ENCODE results near the gene MTG2. TPM values are rescaled to one million over a fixed set of nuclear protein-coding genes. Genes with fewer than 3 reads are reported as not detected.

MTG2 gene
- total RNA-seq, 1 donor from 2014 or later = 45.4 TPM

DNA sequence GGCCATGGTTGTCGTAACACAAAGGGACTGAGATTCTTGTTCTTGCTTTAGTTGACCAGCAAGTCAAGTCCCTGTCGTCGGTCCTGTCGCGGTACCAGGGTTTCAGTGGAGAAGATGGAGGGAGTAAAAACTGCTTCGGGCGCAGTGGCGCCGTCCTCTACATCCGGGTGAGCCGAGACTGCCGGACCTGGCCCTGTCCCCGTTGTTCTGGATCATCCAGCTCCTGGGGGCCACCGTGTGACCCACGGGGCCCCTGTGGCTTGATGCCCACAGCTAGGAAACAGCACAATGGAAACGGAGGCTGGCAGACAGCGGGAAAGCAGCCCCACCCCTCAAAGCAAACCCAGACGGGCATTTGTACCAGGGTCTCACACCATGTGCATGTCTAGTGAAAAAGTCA, 15.0 kb downstream of the MTG2 start:
- Mint-ChIP-seq H3K27ac (no peak overlapping the region), H3K9me3 (no peaks in the 10 kb centered on the region), H3K4me1 (ENCODE audit: low read depth) (no peaks in the 10 kb centered on the region), H3K27me3 (ENCODE audit: insufficient read depth) (no peaks in the 10 kb centered on the region), H3K36me3 (ENCODE audit: low read depth) (peaks cover 40% of the 10 kb centered on the region), H3K4me3 (no peak overlapping the region)
- intact Hi-C loops (cut with micrococcal nuclease) = no loop called here
- DNase-seq (ENCODE audit: low spot score) = no peak

DNA sequence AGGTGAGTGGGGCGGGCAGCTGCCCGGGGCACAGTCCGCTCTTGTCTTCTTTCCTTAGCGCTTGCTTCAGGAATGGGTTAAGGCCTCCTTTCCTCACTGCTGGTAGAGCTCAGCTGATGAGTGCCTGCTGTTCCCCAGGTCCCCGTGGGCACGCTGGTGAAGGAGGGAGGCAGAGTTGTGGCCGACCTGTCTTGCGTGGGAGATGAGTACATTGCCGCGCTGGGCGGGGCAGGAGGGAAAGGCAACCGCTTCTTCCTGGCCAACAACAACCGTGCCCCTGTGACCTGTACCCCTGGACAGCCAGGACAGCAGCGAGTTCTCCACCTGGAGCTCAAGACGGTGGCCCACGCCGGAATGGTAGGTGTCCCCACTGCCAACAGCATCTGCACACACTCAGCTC, 15.7 kb downstream of the MTG2 start:
- Mint-ChIP-seq H3K36me3 (ENCODE audit: low read depth) (peaks cover 42% of the 10 kb centered on the region), H3K27me3 (ENCODE audit: insufficient read depth) (no peaks in the 10 kb centered on the region), H3K9me3 (no peaks in the 10 kb centered on the region), H3K4me3 (no peak overlapping the region), H3K4me1 (ENCODE audit: low read depth) (no peaks in the 10 kb centered on the region), H3K27ac (no peak overlapping the region)
- intact Hi-C loops (cut with micrococcal nuclease) = no loop called here
- no peak for DNase-seq (ENCODE audit: low spot score)

DNA sequence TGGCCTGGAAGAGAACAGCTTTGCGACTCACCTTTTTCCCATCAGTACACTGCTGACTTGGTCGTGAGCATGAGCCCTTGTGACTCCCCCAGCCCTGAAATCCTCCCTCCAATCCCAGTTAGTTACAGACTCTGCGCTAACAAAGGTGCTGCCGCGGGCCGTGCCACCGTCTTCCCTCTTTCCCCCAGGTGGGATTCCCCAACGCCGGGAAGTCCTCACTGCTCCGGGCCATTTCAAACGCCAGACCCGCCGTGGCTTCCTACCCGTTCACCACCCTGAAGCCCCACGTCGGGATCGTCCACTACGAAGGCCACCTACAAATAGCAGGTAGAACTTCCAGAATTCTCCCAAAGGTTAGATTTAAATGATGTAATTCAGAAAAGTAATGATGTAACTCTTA, 16.1 kb downstream of the MTG2 start:
- no peaks in the 10 kb centered on the region for H3K4me1 Mint-ChIP-seq (ENCODE audit: low read depth)
- intact Hi-C loops (cut with micrococcal nuclease) = no loop called here
- H3K36me3 Mint-ChIP-seq (ENCODE audit: low read depth) = peaks cover 41% of the 10 kb centered on the region

DNA sequence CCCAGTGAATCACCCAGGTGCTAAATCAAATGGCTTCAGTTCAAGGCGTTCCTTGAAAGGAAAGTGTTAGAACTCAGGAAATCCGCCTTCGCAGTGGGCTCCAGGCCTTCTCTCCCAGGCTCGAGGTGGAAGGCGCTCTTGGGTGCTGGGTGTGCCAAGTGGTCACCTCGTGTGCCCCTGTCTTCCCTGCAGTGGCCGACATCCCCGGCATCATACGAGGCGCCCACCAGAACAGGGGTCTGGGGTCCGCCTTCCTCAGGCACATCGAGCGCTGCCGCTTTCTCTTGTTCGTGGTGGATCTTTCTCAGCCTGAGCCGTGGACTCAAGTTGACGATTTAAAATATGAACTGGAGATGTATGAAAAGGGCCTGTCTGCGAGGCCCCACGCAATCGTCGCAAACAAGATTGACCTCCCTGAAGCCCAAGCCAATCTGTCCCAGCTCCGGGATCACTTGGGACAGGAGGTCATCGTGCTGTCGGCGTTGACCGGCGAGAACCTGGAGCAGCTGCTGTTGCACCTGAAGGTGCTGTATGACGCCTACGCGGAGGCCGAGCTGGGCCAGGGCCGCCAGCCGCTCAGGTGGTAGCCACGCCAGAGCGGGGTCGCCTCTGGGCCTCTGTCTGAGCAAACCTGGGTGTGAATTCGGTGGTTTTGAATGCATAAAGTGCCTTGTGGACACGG, 17.8 kb downstream of the MTG2 start:
- Mint-ChIP-seq H3K4me3 (no peak overlapping the region), H3K4me1 (ENCODE audit: low read depth) (no peaks in the 10 kb centered on the region), H3K27me3 (ENCODE audit: insufficient read depth) (no peaks in the 10 kb centered on the region), H3K9me3 (no peaks in the 10 kb centered on the region), H3K36me3 (ENCODE audit: low read depth) (peaks cover 36% of the 10 kb centered on the region), H3K27ac (no peak overlapping the region)
- intact Hi-C loops (cut with micrococcal nuclease) = no loop called here
- DNase-seq (ENCODE audit: low spot score) = no peak

More for the DNA sequence above, 16.1 kb downstream of the MTG2 start:
- no peak for DNase-seq (ENCODE audit: low spot score)
- no peaks in the 10 kb centered on the region for H3K9me3 Mint-ChIP-seq
- H3K27me3 Mint-ChIP-seq (ENCODE audit: insufficient read depth) = no peaks in the 10 kb centered on the region
- no peak overlapping the region for H3K4me3 Mint-ChIP-seq
- H3K27ac Mint-ChIP-seq = no peak overlapping the region

DNA sequence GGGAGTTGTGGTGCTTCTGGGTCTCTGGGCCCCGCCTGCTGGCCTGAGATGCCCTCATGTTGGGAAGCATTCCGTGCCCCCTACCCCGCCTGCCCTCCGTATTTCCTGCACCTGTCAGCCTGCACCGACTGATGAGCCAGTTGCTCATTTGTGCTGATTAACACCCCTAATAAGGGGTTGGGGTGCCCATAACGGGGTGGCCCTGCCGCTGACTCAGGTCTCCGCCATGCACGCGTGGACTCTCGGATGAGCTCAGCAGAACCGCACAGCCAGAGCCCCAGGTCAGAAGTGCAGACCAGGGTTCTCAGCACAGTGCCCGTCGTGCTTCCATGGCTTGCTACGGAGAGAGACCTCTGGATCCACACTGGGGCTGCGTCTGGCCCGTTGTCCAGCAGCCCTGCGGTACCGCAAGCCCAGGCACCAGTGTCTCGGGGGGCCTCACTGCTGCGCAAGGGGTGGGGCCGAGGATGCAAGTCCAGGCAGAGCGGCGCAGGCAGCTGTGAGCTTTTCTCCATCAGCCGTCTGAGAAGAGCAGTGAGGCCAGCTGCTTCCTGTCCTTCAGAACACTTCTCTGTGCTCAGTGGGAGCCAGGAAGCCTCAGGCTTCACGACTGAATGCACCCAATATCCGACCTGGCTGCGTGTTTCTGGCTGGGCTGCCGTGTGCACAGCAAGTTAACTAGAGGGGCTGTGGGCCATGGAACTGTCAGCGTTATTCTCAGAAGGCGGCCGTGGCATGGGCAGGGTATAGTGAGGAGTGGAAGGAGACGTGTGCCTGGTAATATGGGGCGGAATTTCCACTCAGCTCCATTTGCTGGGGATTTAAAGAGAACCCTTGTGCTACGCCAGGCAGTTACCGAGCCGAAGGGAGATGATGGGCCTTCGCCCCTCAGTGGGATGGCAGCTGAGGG, 18.6 kb downstream of the MTG2 start:
- Mint-ChIP-seq H3K27ac (no peak overlapping the region), H3K36me3 (ENCODE audit: low read depth) (peaks cover 31% of the 10 kb centered on the region)
- intact Hi-C loops (cut with micrococcal nuclease) = no loop called here

DNA sequence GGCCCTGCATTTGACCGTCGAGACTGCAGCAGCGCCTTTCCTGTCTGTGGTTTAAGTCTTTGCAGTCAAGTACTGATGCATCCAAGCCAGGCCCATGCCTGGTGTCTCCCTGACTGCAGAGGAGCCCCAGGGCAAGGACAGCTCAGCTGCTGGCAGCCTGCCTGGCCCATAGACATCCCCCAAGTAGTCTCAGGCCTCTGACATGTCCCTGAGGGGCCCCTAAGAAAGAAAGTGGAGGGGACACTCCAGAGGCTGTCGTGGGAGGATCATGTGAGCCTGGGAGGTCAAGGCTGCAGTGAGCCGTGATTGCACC, 19.2 kb downstream of the MTG2 start:
- Mint-ChIP-seq H3K27me3 (ENCODE audit: insufficient read depth) (no peaks in the 10 kb centered on the region), H3K36me3 (ENCODE audit: low read depth) (peaks cover 31% of the 10 kb centered on the region), H3K4me1 (ENCODE audit: low read depth) (no peaks in the 10 kb centered on the region), H3K9me3 (no peaks in the 10 kb centered on the region), H3K4me3 (no peak overlapping the region), H3K27ac (no peak overlapping the region)
- DNase-seq (ENCODE audit: low spot score) = no peak
- intact Hi-C loops (cut with micrococcal nuclease) = no loop called here

More for the DNA sequence above, 18.6 kb downstream of the MTG2 start:
- no peaks in the 10 kb centered on the region for H3K27me3 Mint-ChIP-seq (ENCODE audit: insufficient read depth)
- no peaks in the 10 kb centered on the region for H3K4me1 Mint-ChIP-seq (ENCODE audit: low read depth)
- no peaks in the 10 kb centered on the region for H3K9me3 Mint-ChIP-seq
- DNase-seq (ENCODE audit: low spot score) = no peak
- H3K4me3 Mint-ChIP-seq = no peak overlapping the region

DNA sequence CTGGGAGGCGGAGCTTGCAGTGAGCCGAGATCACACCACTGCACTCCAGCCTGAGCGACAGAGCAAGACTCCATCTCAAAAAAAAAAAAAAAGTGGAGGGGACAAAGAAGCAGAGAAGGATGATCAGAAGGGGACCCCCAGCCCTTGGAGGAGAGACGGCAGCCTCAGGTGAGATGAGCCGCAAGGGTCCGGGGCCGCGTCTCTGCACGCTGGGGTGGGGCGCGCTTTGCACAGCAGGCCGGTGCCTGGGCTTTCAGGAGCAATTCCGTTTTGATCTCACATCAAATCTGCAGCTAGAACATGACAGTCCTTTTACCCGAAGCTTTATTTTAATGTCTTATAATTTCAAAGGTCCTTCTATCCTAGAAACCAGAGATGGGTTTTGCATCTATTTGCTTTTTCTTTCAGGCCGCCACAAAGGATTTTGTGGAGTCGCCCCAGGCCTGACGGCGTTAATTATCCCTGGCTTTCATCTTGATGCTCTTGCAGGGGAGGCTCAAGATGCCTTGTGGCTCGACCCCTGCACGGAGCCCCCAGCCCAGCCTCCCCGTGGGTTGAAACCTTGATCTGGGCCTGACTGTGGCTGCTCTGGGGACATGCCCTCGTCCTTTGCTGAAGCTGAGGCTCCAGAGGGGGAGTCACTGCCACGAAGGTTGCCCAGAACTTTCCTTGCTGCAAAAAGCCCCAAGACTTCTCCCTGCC, 20.0 kb downstream of the MTG2 start:
- no peak for DNase-seq (ENCODE audit: low spot score)
- no peak overlapping the region for H3K27ac Mint-ChIP-seq
- no peaks in the 10 kb centered on the region for H3K27me3 Mint-ChIP-seq (ENCODE audit: insufficient read depth)
- H3K4me3 Mint-ChIP-seq = no peak overlapping the region
- no peaks in the 10 kb centered on the region for H3K9me3 Mint-ChIP-seq
- H3K36me3 Mint-ChIP-seq (ENCODE audit: low read depth) = peaks cover 31% of the 10 kb centered on the region
- H3K4me1 Mint-ChIP-seq (ENCODE audit: low read depth) = no peaks in the 10 kb centered on the region
- intact Hi-C loops (cut with micrococcal nuclease) = no loop called here

DNA sequence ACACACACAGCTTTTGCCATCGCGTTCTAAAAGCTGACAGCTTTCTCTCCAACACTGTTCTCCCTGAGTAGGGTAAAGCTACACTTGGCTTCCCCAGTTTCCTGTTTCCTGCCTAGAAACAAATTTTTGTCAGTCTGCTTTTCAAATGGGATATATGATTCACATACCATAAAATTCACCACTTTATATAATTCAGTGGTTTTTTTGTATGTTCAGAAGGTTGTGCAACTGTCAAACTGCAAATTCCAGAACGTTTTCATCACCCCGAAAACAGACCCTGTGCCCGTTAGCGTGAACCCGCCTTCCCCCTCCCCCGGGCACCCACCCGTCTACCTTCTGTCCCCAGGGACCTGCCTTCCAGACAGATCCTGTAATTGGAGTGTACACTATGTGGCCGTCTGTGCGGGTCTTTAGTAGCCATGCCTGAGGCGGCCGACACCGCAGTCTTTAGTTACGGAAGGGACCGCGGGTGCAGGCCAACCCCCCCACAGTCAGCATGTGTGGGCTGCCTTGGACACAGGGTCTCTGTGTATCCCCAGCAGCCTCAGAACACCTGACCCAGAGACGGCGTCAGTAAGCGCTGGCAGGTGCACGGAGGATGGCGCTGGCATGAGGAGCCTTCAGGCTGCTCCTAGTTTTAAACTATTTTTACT, 20.7 kb downstream of the MTG2 start:
- Mint-ChIP-seq H3K27ac (no peak overlapping the region), H3K9me3 (no peaks in the 10 kb centered on the region), H3K4me1 (ENCODE audit: low read depth) (no peaks in the 10 kb centered on the region), H3K4me3 (no peak overlapping the region), H3K36me3 (ENCODE audit: low read depth) (peaks cover 30% of the 10 kb centered on the region), H3K27me3 (ENCODE audit: insufficient read depth) (no peaks in the 10 kb centered on the region)
- intact Hi-C loops (cut with micrococcal nuclease) = no loop called here
- DNase-seq (ENCODE audit: low spot score) = no peak

DNA sequence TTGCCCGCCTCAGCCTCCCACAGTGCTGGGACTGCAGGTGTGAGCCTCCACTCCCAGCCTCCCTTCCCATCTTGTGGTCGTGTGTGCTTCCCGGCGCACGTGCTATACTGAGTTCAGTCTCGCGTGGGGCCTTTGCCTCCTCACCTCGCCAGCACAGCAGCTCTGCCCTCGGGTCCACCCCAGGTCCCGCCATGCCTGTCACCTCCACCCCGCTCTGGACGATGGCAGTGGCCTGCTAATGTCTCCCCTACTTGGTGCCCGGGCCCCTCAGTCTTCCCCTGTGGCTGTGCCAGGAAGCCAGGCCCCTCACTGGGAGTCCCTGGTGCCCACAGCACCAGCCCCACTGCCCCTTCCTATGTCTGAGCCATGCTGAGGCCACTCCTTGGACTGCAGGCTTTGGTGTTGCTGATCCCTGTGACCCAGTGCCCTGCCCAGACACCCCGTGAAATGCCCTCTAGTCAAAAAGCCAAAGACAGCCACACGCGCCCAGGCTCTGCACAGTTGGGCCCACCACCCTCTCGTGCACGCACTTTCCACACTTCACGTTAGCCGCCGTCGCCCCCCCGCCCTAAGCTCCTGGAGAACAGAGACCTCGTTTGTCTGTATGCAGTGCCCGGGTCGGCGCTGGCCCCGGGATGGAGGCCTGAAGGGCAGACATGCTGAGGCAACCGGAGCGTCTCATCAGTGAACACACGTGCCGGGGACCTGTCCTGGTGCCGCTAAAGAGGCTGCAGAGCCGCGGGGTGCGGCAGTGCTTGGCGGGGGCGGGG, 23.0 kb downstream of the MTG2 start:
- intact Hi-C loops (cut with micrococcal nuclease) = no loop called here
- H3K27ac Mint-ChIP-seq = no peak overlapping the region
- no peak for DNase-seq (ENCODE audit: low spot score)
- no peaks in the 10 kb centered on the region for H3K4me1 Mint-ChIP-seq (ENCODE audit: low read depth)
- peaks cover 12% of the 10 kb centered on the region for H3K36me3 Mint-ChIP-seq (ENCODE audit: low read depth)
- H3K9me3 Mint-ChIP-seq = no peaks in the 10 kb centered on the region
- H3K4me3 Mint-ChIP-seq = no peak overlapping the region
- H3K27me3 Mint-ChIP-seq (ENCODE audit: insufficient read depth) = no peaks in the 10 kb centered on the region

DNA sequence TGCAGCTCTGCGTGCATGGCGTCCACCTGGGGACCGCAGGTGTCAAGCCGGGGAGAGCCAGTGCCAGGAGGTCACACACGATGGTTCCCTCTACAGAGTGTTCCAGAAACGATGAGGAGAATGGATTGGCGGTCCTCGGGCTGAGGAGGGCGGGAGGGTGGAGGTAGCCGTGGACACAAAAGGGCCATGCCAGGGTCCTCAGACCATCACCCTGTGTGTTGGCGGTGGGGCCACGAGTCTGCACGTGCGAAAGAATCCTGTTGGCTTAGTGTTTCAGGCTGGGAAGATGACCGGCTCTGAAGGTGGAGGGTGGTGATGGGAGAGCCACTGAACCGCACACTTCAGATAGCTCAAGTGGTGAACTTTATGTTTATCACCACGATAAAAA, 23.6 kb downstream of the MTG2 start:
- H3K27ac Mint-ChIP-seq = no peak overlapping the region
- H3K36me3 Mint-ChIP-seq (ENCODE audit: low read depth) = peaks cover 8% of the 10 kb centered on the region
- intact Hi-C loops (cut with micrococcal nuclease) = no loop called here
- no peaks in the 10 kb centered on the region for H3K27me3 Mint-ChIP-seq (ENCODE audit: insufficient read depth)
- DNase-seq (ENCODE audit: low spot score) = no peak
- H3K4me3 Mint-ChIP-seq = no peak overlapping the region
- H3K9me3 Mint-ChIP-seq = no peaks in the 10 kb centered on the region
- H3K4me1 Mint-ChIP-seq (ENCODE audit: low read depth) = no peaks in the 10 kb centered on the region

DNA sequence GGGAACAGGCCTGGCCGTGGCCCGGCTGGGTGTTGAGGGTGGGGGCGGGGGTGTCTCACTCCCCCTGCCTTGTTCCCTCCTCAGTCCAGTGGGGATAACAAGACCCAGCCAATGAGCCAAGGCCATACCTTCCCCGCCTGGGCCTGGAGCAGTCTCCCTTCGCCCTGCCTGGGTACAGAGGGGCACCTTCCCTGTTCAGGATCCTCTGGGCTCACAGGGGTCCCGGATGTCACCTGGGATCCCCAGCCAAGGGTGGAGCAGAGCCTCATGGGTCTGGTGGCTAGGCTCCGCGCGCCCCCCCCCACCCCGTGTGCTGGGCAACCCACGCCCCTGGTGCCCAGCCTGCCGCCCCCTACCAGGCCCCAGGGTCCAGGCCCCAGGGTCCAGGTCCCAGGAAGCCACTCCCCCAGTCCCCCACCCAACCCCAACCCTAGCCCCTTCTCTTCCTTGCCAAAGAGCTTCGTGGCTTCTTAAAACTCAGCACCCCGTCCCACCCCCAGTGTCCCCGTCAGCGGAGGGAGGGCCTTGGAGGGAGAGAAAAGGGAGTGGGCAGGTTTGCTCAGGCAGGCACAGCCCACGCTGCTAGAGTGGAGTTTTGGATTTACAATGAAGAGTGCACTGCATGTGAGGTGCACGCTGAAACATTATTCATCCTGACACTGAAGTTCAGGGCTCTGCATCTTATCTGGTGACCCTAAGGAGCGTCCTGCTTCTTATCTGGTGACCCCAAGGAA, 25.4 kb downstream of the MTG2 start:
- Mint-ChIP-seq H3K36me3 (ENCODE audit: low read depth) (peaks cover 3% of the 10 kb centered on the region), H3K27ac (no peak overlapping the region), H3K27me3 (ENCODE audit: insufficient read depth) (no peaks in the 10 kb centered on the region), H3K4me1 (ENCODE audit: low read depth) (no peaks in the 10 kb centered on the region), H3K9me3 (no peaks in the 10 kb centered on the region), H3K4me3 (no peak overlapping the region)
- intact Hi-C loops (cut with micrococcal nuclease) = no loop called here
- DNase-seq (ENCODE audit: low spot score) = no peak
